Prostate gland (tissue), 2 donors: ENCODE measurements around the gene JPH3. TPM values are rescaled to one million over a fixed set of nuclear protein-coding genes. Genes with fewer than 3 reads are reported as not detected.

Experiments used
- DNase-seq: peaks from one replicate; pipeline ENCODE4 v3.0.0-alpha.2; 2019; ENCODE audit warnings: low spot score
- H3K27ac ChIP-seq, 2 donors: fragments of 200-600 bp; sonication (generic); 2 replicates each; pipeline ENCODE4 v1.5.1; 2017 to 2019
- H3K27me3 ChIP-seq: fragments of 200-600 bp; sonication (generic); replicated peaks from 2 replicates; pipeline ENCODE4 v1.5.1; 2019; ENCODE audit not compliant: insufficient read depth
- H3K36me3 ChIP-seq, 2 donors: fragments of 200-600 bp; sonication (generic); 1 replicate in 1 of 2; 2 replicates in 1 of 2; pipeline versions ENCODE4 v1.5.1 to v1.8.1; 2017 to 2019
- H3K4me1 ChIP-seq: fragments of 200-600 bp; sonication (generic); replicated peaks from 2 replicates; pipeline ENCODE4 v1.5.1; 2019
- H3K4me3 ChIP-seq, 2 donors: fragments of 200-600 bp; sonication (generic); 2 replicates each; pipeline ENCODE4 v1.5.1; 2017 to 2019
- H3K9me3 ChIP-seq: fragments of 200-600 bp; sonication (generic); 2 replicates; pipeline ENCODE4 v1.5.1; 2017
- POLR2A ChIP-seq: fragments of 450-650 bp; IDR thresholded peaks from one replicate; pipeline ENCODE4 v1.6.1; 2016; ENCODE audit warnings: antibody characterized with exemption, mild to moderate bottlenecking
- POLR2AphosphoS5 ChIP-seq: sonication (generic); formaldehyde crosslinking; IDR thresholded peaks from one replicate; pipeline ENCODE4 v1.6.1; 2017; ENCODE audit warnings: antibody characterized with exemption
- WGBS: methylation state at CpG from one replicate; pipeline ENCODE4 v1.1.5; 2018; 5-methylcytosine and 5-hydroxymethylcytosine counted together
- intact Hi-C: fragments of 100-400 bp; cut with DNase I; formaldehyde crosslinking; loops from one replicate; pipeline ENCODE4 v1.14.2; 2022
- total RNA-seq, 2 donors: library from RNA; depleted of rRNA; stranded (reverse); fragments of >200 nt; gene quantifications; one replicate each; pipeline ENCODE4 v1.1.0, GENCODE V29; 2016
- TF ChIP-seq, protein P1 (sequence below), 4 experiments: fragments of 200-600 bp in 2 of 4; fragments of 450-650 bp in 2 of 4; sonication (generic) in 2 of 4; IDR thresholded peaks; 1 replicate in 3 of 4; 2 replicates in 1 of 4; pipeline ENCODE4 v1.5.1; 2016 to 2019; ENCODE audit warnings: antibody characterized with exemption in 4 of 4, mild to moderate bottlenecking in 2 of 4, moderate library complexity in 2 of 4

The JPH3 gene
- total RNA-seq, 2 donors from 2014 or later = 1.0 to 6.1 TPM

DNA sequence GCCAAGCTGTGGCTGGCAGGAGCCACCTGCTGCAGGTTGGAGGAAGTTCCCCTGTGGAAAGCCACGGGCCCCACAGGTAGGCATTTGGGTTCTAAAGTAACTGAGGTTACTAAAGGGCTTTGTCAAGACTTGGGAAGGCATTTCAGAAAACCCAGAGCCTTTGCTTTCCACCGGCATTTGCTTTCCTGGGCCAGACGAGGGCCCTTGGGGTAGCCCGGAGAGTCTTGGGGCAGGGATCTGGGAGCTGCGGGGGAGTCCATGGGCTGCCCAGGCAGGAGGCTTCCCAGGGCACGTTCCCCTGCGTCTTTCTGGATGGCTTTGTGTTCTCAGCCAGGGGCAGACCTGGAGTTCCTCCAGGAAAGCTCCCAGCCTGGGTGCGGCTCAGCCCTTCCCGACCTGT lies 43.5 kb downstream of the JPH3 start:
- no peak for DNase-seq
- TF ChIP-seq POLR2A (no peak), POLR2AphosphoS5 (no peak)
- H3K27me3 ChIP-seq = peaks cover 7% of the 10 kb centered on the region
- no peaks in the 10 kb centered on the region for H3K9me3 ChIP-seq
- H3K4me3 ChIP-seq = no peak overlapping the region
- 76% methylated on average over 9 of the region's 9 CpGs for WGBS
- no peaks in the 10 kb centered on the region for H3K36me3 ChIP-seq
- no peak overlapping the region for H3K27ac ChIP-seq
- intact Hi-C loops = no loop called here
- no peaks in the 10 kb centered on the region for H3K4me1 ChIP-seq

DNA sequence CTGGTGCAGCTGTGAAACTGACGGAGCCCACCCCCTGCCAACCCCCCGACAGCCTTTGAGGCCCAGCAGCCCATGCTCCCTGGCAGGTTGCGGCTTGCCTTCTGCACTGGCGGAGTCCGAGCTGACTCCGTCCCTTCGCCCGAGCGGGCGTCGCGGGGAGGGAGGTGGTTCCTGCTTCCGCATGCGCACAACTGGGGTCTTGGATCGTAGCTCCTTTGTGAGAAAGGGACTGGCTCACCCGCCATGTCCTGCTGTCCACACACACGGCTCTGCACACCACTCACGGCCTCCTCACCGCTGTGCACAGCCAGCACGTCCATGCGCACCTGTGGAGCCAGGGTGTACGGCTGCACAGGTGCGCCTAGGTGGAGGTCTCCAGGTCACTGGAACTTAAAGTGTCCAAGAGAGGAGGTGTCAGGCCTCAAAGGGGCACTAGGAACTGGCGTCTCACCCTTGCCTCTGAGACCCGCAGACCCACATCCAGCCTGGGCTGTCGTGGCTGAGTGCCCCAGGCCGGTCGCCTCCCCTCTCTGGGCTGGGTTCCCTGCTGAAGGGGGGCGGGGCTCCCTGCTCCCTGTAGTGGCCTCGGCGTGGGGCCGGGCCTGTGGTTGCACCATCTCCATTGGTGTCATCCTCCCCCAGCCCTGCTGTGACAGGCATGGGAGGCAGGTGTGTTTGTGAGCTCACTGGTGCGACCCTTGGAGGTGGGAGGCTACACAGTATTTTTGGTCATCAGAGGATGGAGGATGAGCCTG lies 45.3 kb downstream of the JPH3 start:
- DNase-seq = no peak
- TF ChIP-seq POLR2A (no peak), POLR2AphosphoS5 (no peak)
- TF ChIP-seq, protein P1, sequence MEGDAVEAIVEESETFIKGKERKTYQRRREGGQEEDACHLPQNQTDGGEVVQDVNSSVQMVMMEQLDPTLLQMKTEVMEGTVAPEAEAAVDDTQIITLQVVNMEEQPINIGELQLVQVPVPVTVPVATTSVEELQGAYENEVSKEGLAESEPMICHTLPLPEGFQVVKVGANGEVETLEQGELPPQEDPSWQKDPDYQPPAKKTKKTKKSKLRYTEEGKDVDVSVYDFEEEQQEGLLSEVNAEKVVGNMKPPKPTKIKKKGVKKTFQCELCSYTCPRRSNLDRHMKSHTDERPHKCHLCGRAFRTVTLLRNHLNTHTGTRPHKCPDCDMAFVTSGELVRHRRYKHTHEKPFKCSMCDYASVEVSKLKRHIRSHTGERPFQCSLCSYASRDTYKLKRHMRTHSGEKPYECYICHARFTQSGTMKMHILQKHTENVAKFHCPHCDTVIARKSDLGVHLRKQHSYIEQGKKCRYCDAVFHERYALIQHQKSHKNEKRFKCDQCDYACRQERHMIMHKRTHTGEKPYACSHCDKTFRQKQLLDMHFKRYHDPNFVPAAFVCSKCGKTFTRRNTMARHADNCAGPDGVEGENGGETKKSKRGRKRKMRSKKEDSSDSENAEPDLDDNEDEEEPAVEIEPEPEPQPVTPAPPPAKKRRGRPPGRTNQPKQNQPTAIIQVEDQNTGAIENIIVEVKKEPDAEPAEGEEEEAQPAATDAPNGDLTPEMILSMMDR (IDR thresholded peaks at IDR 0.05) = no peak
- no peak overlapping the region for H3K4me3 ChIP-seq
- intact Hi-C loops = no loop called here
- no peak overlapping the region for H3K27ac ChIP-seq
- no peaks in the 10 kb centered on the region for H3K4me1 ChIP-seq
- peaks cover 7% of the 10 kb centered on the region for H3K27me3 ChIP-seq
- no peaks in the 10 kb centered on the region for H3K36me3 ChIP-seq
- WGBS = 70% methylated on average over 27 of the region's 33 CpGs
- H3K9me3 ChIP-seq = no peaks in the 10 kb centered on the region

DNA sequence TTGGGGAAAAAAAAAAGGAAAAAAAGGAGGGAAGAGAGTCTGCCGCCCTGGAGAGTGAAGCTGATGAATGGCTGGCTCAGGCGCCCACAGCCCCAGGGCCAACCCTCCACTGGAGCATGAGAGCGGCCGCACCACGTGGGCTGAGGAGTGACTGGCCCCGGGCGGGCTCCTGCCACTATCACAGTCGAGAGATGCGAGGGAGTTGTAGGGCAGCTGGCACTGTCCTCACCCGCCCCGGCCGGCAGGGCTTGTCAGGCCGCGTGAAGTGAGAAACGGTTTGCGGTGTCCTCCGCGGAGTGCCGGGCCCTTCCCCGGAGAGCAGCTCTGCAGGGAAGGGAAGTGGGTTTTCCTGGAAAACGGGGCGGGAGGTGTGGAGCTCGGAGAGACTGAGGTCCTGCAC lies 45.9 kb downstream of the JPH3 start:
- H3K9me3 ChIP-seq = no peaks in the 10 kb centered on the region
- no peak for TF ChIP-seq POLR2A
- TF ChIP-seq, protein P1 (IDR thresholded peaks at IDR 0.05) = no peak
- TF ChIP-seq POLR2AphosphoS5 = no peak
- no peak for DNase-seq
- H3K4me1 ChIP-seq = no peaks in the 10 kb centered on the region
- H3K27me3 ChIP-seq = peaks cover 9% of the 10 kb centered on the region
- no peaks in the 10 kb centered on the region for H3K36me3 ChIP-seq
- H3K4me3 ChIP-seq = no peak overlapping the region
- intact Hi-C loops = no loop called here
- 17% methylated on average over 23 of the region's 23 CpGs for WGBS
- no peak overlapping the region for H3K27ac ChIP-seq

- intact Hi-C loops = no loop called here
- no peaks in the 10 kb centered on the region for H3K9me3 ChIP-seq
- H3K27me3 ChIP-seq = peaks cover 9% of the 10 kb centered on the region
- H3K36me3 ChIP-seq = no peaks in the 10 kb centered on the region
- WGBS = 77% methylated on average over 29 of the region's 29 CpGs
- TF ChIP-seq POLR2AphosphoS5 (no peak), POLR2A (no peak)
- TF ChIP-seq, protein P1 (IDR thresholded peaks at IDR 0.05) = no peak
- H3K4me3 ChIP-seq = no peak overlapping the region
- H3K27ac ChIP-seq = no peak overlapping the region
- no peak for DNase-seq
- H3K4me1 ChIP-seq = no peaks in the 10 kb centered on the region
These were observed 46.6 kb downstream of the JPH3 start for GRCh38 chr16:87648698-87649487.

GRCh38 chr16:87652386-87652785 lies 50.1 kb downstream of the JPH3 start:
- Histone ChIP-seq H3K27me3 (peaks cover 9% of the 10 kb centered on the region), H3K36me3 (no peaks in the 10 kb centered on the region), H3K9me3 (no peaks in the 10 kb centered on the region), H3K27ac (no peak overlapping the region), H3K4me3 (no peak overlapping the region), H3K4me1 (no peaks in the 10 kb centered on the region)
- intact Hi-C loops = no loop called here
- no peak for TF ChIP-seq POLR2A
- TF ChIP-seq POLR2AphosphoS5 = no peak
- TF ChIP-seq, protein P1 (IDR thresholded peaks at IDR 0.05) = no peak
- no peak for DNase-seq
- 92% methylated on average over 16 of the region's 17 CpGs for WGBS
